ENCODE data around the gene RPRD2.

DNA sequence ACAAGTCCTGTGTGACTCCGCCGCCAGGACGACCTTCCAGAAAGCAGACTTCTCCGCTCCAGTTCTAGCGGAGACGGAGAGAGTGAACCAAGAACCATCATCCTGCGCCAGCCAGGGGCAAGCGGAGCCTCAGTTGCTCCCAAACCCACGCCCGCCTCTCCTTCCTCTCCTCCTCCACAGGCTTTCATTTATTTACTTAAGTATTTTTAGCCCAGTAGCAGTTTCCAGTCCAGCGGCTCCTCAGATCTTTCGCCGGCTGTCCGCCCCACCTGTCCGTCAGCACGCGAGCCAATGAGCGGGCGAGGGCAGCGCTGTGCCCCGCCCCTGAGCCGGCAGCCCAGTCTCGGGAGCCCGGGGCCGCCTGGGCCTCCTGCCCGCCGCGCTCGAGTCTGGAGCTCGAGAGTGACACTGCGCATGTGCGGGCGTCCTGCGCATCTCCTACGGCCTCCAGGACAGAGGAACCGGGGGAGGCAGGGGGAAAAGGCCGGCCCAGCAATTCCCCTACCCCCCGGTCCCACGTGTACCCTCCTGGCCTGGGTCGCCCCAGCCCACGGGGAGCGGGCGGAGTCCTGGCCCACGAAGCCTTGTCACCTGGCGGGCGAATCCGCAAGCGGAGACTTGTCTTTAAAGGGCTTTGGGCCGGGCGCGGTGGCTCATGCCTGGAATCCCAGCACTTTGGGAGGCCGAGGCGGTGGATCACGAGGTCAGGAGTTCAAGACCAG is 151.5 kb downstream of the RPRD2 start, which contains the start of gene FALEC:
- TF ChIP-seq, protein P1, sequence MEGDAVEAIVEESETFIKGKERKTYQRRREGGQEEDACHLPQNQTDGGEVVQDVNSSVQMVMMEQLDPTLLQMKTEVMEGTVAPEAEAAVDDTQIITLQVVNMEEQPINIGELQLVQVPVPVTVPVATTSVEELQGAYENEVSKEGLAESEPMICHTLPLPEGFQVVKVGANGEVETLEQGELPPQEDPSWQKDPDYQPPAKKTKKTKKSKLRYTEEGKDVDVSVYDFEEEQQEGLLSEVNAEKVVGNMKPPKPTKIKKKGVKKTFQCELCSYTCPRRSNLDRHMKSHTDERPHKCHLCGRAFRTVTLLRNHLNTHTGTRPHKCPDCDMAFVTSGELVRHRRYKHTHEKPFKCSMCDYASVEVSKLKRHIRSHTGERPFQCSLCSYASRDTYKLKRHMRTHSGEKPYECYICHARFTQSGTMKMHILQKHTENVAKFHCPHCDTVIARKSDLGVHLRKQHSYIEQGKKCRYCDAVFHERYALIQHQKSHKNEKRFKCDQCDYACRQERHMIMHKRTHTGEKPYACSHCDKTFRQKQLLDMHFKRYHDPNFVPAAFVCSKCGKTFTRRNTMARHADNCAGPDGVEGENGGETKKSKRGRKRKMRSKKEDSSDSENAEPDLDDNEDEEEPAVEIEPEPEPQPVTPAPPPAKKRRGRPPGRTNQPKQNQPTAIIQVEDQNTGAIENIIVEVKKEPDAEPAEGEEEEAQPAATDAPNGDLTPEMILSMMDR (conservative IDR thresholded peaks at IDR 0.05 in 1 of 2, IDR thresholded peaks at IDR 0.05 in 1 of 2; ENCODE audit: extremely low read depth in 1 of 2, insufficient read depth in 1 of 2, low read depth in 1 of 2, low read length in 2 of 2): no peak
- TF ChIP-seq EZH2 (IDR thresholded peaks at IDR 0.05; ENCODE audit: borderline replicate concordance, low read length): no peak

Measured in mammary epithelial cell (primary cell).